ENCODE results near the gene APOL2.

The APOL2 gene

GRCh38 chr22:36221799-36222751, 17.3 kb downstream of the APOL2 start:
- Histone ChIP-seq H3K36me3 (replicated peaks; ENCODE audit: insufficient read depth, low read length) (no peaks in the 10 kb centered on the region), H3K9me2 (replicated peaks; ENCODE audit: insufficient read depth, low read length) (no peaks in the 10 kb centered on the region), H3K4me1 (ENCODE audit: low read length) (no peaks in the 10 kb centered on the region), H3F3A (ENCODE audit: insufficient read depth, low read length) (peaks cover 10% of the 10 kb centered on the region; the same call in 1 of the 2 replicates), H4K20me1 (ENCODE audit: insufficient read depth, low read length) (no peaks in the 10 kb centered on the region), H3K9me3 (replicated peaks; ENCODE audit: insufficient read depth, low read length) (no peaks in the 10 kb centered on the region), H3K9ac (ENCODE audit: low read length) (no peak overlapping the region), H3K79me2 (ENCODE audit: low read length) (no peaks in the 10 kb centered on the region), H3K4me3 (ENCODE audit: low read length) (no peak overlapping the region), H3K27me3 (replicated peaks; ENCODE audit: insufficient read depth, low read length) (no peaks in the 10 kb centered on the region), H3K27ac (ENCODE audit: low read length) (no peak overlapping the region), H3K4me2 (ENCODE audit: low read depth, low read length) (peak overlapping the region; percentile 6; the same call in 1 of the 2 replicates), H2AFZ (ENCODE audit: low read length) (no peak overlapping the region)
- DNase-seq, result peak; percentile 63
- TF ChIP-seq EZH2 (optimal IDR thresholded peaks at IDR 0.05; ENCODE audit: low read depth, low read length) (no peak), EZH2phosphoT487 (IDR thresholded peaks at IDR 0.05; ENCODE audit: low read length) (no peak)
- TF ChIP-seq, protein P1, sequence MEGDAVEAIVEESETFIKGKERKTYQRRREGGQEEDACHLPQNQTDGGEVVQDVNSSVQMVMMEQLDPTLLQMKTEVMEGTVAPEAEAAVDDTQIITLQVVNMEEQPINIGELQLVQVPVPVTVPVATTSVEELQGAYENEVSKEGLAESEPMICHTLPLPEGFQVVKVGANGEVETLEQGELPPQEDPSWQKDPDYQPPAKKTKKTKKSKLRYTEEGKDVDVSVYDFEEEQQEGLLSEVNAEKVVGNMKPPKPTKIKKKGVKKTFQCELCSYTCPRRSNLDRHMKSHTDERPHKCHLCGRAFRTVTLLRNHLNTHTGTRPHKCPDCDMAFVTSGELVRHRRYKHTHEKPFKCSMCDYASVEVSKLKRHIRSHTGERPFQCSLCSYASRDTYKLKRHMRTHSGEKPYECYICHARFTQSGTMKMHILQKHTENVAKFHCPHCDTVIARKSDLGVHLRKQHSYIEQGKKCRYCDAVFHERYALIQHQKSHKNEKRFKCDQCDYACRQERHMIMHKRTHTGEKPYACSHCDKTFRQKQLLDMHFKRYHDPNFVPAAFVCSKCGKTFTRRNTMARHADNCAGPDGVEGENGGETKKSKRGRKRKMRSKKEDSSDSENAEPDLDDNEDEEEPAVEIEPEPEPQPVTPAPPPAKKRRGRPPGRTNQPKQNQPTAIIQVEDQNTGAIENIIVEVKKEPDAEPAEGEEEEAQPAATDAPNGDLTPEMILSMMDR (IDR thresholded peaks at IDR 0.05; ENCODE audit: low read length), result peak; percentile 85

GRCh38 chr22:36220451-36220921, 18.8 kb downstream of the APOL2 start:
- TF ChIP-seq EZH2 (optimal IDR thresholded peaks at IDR 0.05; ENCODE audit: low read depth, low read length), result no peak
- no peak overlapping the region for H2AFZ ChIP-seq (ENCODE audit: low read length)
- no peak overlapping the region for H3K4me2 ChIP-seq (ENCODE audit: low read depth, low read length)
- no peak for DNase-seq
- H3K9me2 ChIP-seq (replicated peaks; ENCODE audit: insufficient read depth, low read length), result no peaks in the 10 kb centered on the region
- no peak overlapping the region for H3K4me3 ChIP-seq (ENCODE audit: low read length)
- H4K20me1 ChIP-seq (ENCODE audit: insufficient read depth, low read length), result no peaks in the 10 kb centered on the region
- no peaks in the 10 kb centered on the region for H3K4me1 ChIP-seq (ENCODE audit: low read length)
- H3K27me3 ChIP-seq (replicated peaks; ENCODE audit: insufficient read depth, low read length), result no peaks in the 10 kb centered on the region
- no peaks in the 10 kb centered on the region for H3K36me3 ChIP-seq (replicated peaks; ENCODE audit: insufficient read depth, low read length)
- no peaks in the 10 kb centered on the region for H3K9me3 ChIP-seq (replicated peaks; ENCODE audit: insufficient read depth, low read length)
- no peak overlapping the region for H3K27ac ChIP-seq (ENCODE audit: low read length)
- H3K9ac ChIP-seq (ENCODE audit: low read length), result no peak overlapping the region
- peaks cover 7% of the 10 kb centered on the region; the same call in 1 of the 2 replicates for H3F3A ChIP-seq (ENCODE audit: insufficient read depth, low read length)
- H3K79me2 ChIP-seq (ENCODE audit: low read length), result no peaks in the 10 kb centered on the region

DNA sequence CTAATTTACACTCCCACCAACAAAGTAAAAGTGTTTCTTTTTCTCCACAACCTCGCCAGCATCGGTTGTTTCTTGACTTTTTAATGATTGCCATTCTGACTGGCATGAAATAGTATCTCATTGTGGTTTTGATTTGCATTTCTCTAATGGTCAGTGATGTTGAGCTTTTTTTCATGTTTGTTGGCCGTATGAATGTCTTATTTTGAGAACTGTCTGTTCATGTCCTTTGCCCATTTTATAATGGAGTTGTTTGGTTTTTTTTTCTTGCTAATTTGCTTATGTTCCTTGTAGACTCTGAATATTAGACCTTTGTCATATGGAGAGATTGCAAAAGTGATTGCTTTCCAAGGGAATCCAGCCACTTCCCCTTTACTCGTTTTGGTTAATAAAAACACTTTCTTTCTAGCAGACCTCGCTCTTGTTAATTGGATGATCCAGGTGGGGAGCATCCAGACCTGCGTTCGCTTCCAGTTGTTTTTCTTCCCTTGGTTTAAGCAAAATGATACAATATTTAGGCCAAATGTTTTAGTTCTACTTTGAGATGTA, 20.6 kb downstream of the APOL2 start:
- Histone ChIP-seq H3K4me1 (ENCODE audit: low read length) (no peaks in the 10 kb centered on the region), H3F3A (ENCODE audit: insufficient read depth, low read length) (0 out of 2 replicates have a peak, but pooled peaks cover under 1% of the 10 kb centered on the region), H3K9me3 (replicated peaks; ENCODE audit: insufficient read depth, low read length) (no peaks in the 10 kb centered on the region), H3K9me2 (replicated peaks; ENCODE audit: insufficient read depth, low read length) (no peaks in the 10 kb centered on the region), H3K4me3 (ENCODE audit: low read length) (no peak overlapping the region), H3K27ac (ENCODE audit: low read length) (no peak overlapping the region), H3K27me3 (replicated peaks; ENCODE audit: insufficient read depth, low read length) (no peaks in the 10 kb centered on the region), H3K36me3 (replicated peaks; ENCODE audit: insufficient read depth, low read length) (no peaks in the 10 kb centered on the region), H3K9ac (ENCODE audit: low read length) (no peak overlapping the region), H2AFZ (ENCODE audit: low read length) (no peak overlapping the region), H3K4me2 (ENCODE audit: low read depth, low read length) (no peak overlapping the region), H3K79me2 (ENCODE audit: low read length) (no peaks in the 10 kb centered on the region), H4K20me1 (ENCODE audit: insufficient read depth, low read length) (no peaks in the 10 kb centered on the region)
- TF ChIP-seq, protein P1 (IDR thresholded peaks at IDR 0.05; ENCODE audit: low read length), result no peak
- TF ChIP-seq EZH2phosphoT487 (IDR thresholded peaks at IDR 0.05; ENCODE audit: low read length) (no peak), EZH2 (optimal IDR thresholded peaks at IDR 0.05; ENCODE audit: low read depth, low read length) (no peak)
- no peak for DNase-seq
